ENCODE measurements around the gene DENND10.

Gene DENND10

DNA sequence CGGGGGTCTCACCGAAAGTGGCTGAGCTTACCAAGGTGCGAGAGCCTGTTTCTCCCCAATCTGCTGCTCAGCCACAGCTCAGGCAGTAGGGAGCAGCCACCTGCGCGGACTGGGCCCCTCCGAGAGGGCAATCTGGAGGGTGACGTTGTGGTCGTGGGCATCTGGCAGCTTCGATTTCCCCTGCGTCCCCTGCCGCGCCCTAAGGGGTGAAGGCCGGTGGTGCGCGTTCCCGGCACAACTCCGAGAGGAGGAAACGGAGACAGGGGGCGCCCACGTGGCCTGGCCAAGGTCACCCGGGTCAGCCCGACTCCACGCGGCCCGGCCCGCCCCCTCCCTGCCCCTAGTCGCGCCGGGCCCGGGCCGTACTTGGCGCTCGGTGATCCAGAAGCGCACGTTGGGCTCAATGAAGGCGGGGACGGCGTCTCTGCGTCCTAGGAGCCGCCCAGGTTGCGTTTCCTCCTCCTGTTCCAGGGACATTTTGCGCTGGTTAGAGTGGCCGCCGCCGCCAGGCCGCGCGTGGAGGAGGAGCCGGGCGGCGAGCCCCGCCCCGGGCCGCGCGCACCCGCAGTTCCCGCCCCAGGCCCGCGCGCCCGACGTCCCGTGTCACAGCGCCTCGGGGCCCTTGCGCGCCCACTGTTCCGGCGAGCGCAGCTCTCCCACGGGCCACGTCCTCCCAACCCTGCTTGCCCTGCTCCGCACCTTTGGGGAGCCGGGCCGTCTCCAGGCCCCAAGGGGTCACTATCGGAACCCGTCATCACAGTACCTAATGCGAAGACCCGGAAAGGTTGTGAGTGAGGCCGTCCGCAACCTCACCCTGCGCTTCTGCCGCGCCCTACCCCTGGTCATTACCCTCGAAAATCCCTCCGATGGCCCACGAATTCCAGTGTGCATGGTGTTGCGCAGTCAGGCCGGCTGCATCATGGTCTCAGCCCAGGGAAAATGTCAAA, 61.5 kb downstream of the DENND10 start, which contains the start of gene SFXN4:
Gene SFXN4, minus strand, starts transcription at position 544 of the 947 bp plus-strand sequence. Its CDS starts 67 bp downstream, at position 477.
- peaks cover 9% of the 10 kb centered on the region; the same call in 1 of the 2 replicates for H3K79me2 ChIP-seq (ENCODE audit: insufficient read depth, low read depth)
- no peaks in the 10 kb centered on the region; the same call in 1 of the 2 replicates for H3K36me3 ChIP-seq (ENCODE audit: insufficient read depth)
- TF ChIP-seq, protein P1, sequence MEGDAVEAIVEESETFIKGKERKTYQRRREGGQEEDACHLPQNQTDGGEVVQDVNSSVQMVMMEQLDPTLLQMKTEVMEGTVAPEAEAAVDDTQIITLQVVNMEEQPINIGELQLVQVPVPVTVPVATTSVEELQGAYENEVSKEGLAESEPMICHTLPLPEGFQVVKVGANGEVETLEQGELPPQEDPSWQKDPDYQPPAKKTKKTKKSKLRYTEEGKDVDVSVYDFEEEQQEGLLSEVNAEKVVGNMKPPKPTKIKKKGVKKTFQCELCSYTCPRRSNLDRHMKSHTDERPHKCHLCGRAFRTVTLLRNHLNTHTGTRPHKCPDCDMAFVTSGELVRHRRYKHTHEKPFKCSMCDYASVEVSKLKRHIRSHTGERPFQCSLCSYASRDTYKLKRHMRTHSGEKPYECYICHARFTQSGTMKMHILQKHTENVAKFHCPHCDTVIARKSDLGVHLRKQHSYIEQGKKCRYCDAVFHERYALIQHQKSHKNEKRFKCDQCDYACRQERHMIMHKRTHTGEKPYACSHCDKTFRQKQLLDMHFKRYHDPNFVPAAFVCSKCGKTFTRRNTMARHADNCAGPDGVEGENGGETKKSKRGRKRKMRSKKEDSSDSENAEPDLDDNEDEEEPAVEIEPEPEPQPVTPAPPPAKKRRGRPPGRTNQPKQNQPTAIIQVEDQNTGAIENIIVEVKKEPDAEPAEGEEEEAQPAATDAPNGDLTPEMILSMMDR (conservative IDR thresholded peaks at IDR 0.05; ENCODE audit: low read depth, low read length), result no peak
- peak within 1 kb of the TSS; percentile 89 for H3K27ac ChIP-seq
- H4K20me1 ChIP-seq (ENCODE audit: insufficient read depth), result no peaks in the 10 kb centered on the region
- H3K27me3 ChIP-seq (ENCODE audit: insufficient read depth, low read depth), result no peaks in the 10 kb centered on the region
- H2AFZ ChIP-seq (ENCODE audit: low read depth), result peak within 1 kb of the TSS; percentile 92
- H3K4me2 ChIP-seq, result peak within 1 kb of the TSS; percentile 89
- no peak within 1 kb of the TSS for H3K4me3 ChIP-seq (IDR thresholded peaks at IDR 0.05; ENCODE audit: insufficient read depth, low read depth, low read length)
- peak within 1 kb of the TSS; percentile 99 for H3K9ac ChIP-seq
- H3K4me1 ChIP-seq (ENCODE audit: low read depth, poor library complexity, severe bottlenecking), result peaks cover 16% of the 10 kb centered on the region

DNA sequence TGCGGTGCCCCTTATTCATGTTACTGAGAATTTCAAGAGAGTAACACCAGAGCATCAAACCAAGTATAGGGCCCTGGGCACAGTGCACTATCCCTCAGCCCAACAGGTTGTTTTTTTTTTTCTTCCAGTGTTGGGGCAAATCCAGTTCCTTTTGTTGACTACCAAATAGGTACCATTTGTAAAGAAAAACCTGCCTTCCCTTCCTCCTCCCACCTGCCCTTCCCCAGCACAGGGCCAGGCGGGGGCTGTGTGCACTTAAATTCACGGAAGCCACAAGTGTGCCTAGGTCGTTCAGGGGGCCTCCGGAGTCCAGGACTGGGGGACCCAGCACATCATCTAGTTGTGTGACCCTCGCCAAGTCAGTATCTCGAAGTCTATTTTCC, 62.2 kb downstream of the DENND10 start:
- no peaks in the 10 kb centered on the region; the same call in 1 of the 2 replicates for H3K36me3 ChIP-seq (ENCODE audit: insufficient read depth)
- TF ChIP-seq, protein P1 (conservative IDR thresholded peaks at IDR 0.05; ENCODE audit: low read depth, low read length), result no peak
- H3K27ac ChIP-seq, result peak overlapping the region; percentile 89; the same call in 1 of the 2 replicates
- H3K27me3 ChIP-seq (ENCODE audit: insufficient read depth, low read depth), result no peaks in the 10 kb centered on the region
- H3K4me3 ChIP-seq (IDR thresholded peaks at IDR 0.05; ENCODE audit: insufficient read depth, low read depth, low read length), result no peak overlapping the region
- peak overlapping the region; percentile 99 for H3K9ac ChIP-seq
- peaks cover 16% of the 10 kb centered on the region for H3K4me1 ChIP-seq (ENCODE audit: low read depth, poor library complexity, severe bottlenecking)
- peak overlapping the region; percentile 92; the same call in 1 of the 2 replicates for H2AFZ ChIP-seq (ENCODE audit: low read depth)
- no peaks in the 10 kb centered on the region for H4K20me1 ChIP-seq (ENCODE audit: insufficient read depth)
- H3K79me2 ChIP-seq (ENCODE audit: insufficient read depth, low read depth), result peaks cover 9% of the 10 kb centered on the region; the same call in 1 of the 2 replicates
- peak overlapping the region; percentile 87 for H3K4me2 ChIP-seq

DNA sequence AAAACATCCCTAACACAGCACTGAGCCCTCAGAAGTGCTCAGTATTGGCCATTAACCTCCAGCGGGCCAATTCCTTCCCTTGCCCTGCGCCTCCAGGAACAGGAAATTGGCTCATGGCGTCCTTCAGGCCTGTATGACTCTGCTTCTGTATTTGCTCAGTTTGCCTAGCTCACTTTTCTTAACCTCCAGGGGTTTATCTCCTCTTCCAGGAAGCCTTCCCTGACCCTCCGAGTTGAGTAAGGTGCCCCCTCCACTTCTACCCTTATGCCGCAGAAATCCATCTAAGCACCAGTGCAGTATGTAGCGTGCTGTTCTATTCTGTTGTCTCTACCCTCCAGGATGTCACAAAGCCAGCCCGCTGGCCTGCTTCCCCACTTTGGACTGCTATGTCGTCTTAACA, 62.7 kb downstream of the DENND10 start:
- Histone ChIP-seq H3K4me3 (IDR thresholded peaks at IDR 0.05; ENCODE audit: insufficient read depth, low read depth, low read length) (no peak overlapping the region), H2AFZ (ENCODE audit: low read depth) (no peak overlapping the region), H3K79me2 (ENCODE audit: insufficient read depth, low read depth) (peaks cover 9% of the 10 kb centered on the region; the same call in 1 of the 2 replicates), H4K20me1 (ENCODE audit: insufficient read depth) (no peaks in the 10 kb centered on the region), H3K4me1 (ENCODE audit: low read depth, poor library complexity, severe bottlenecking) (peaks cover 16% of the 10 kb centered on the region), H3K27me3 (ENCODE audit: insufficient read depth, low read depth) (no peaks in the 10 kb centered on the region), H3K36me3 (ENCODE audit: insufficient read depth) (peaks cover 3% of the 10 kb centered on the region; the same call in 1 of the 2 replicates), H3K4me2 (peak overlapping the region; percentile 87; the same call in 1 of the 2 replicates), H3K9ac (no peak overlapping the region), H3K27ac (no peak overlapping the region)
- TF ChIP-seq, protein P1 (conservative IDR thresholded peaks at IDR 0.05; ENCODE audit: low read depth, low read length), result no peak

DNA sequence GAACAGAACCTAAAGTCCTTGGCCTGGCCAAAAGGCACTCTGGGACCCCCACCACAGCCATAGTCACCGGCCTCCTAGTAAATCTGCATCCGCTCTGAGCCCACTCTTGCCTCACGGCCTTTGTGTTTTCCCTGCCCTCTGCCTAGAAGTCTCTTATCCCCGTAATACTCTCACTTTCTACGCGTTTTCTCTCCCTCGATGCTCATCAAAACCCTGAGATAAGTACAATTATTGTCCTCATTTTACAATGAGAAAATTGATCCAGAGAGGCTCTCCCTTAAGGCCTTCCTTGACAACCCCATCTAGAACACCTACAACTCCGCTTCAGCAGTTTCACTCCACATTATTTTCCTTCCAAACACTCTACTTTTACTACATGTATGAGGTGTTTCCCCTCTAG, 63.1 kb downstream of the DENND10 start:
- Histone ChIP-seq H3K27ac (no peak overlapping the region), H3K36me3 (ENCODE audit: insufficient read depth) (peaks cover 5% of the 10 kb centered on the region; the same call in 1 of the 2 replicates), H3K79me2 (ENCODE audit: insufficient read depth, low read depth) (peaks cover 9% of the 10 kb centered on the region; the same call in 1 of the 2 replicates), H3K9ac (no peak overlapping the region), H3K4me3 (IDR thresholded peaks at IDR 0.05; ENCODE audit: insufficient read depth, low read depth, low read length) (no peak overlapping the region), H3K4me2 (no peak overlapping the region), H4K20me1 (ENCODE audit: insufficient read depth) (no peaks in the 10 kb centered on the region), H3K4me1 (ENCODE audit: low read depth, poor library complexity, severe bottlenecking) (peaks cover 16% of the 10 kb centered on the region), H3K27me3 (ENCODE audit: insufficient read depth, low read depth) (no peaks in the 10 kb centered on the region), H2AFZ (ENCODE audit: low read depth) (no peak overlapping the region)
- TF ChIP-seq, protein P1 (conservative IDR thresholded peaks at IDR 0.05; ENCODE audit: low read depth, low read length), result no peak
